ENCODE results near the gene A2M.

The A2M gene

GRCh38 chr12:9134981-9135628, 19.4 kb upstream of the A2M start:
- Histone ChIP-seq H3K4me3 (ENCODE audit: low read depth in 1 of 2, low read length in 2 of 2) (peak overlapping the region in 1 of 2 donors; percentile 25), H3K36me3 (ENCODE audit: insufficient read depth, low read length) (no peaks in the 10 kb centered on the region), H3K9ac (ENCODE audit: low read length) (no peak overlapping the region), H3K9me3 (ENCODE audit: low read length) (no peaks in the 10 kb centered on the region), H3K27ac (ENCODE audit: low read depth, low read length) (no peak overlapping the region), H3K27me3 (ENCODE audit: control insufficient read depth in 1 of 2, insufficient read depth in 2 of 2, low read length in 2 of 2) (no peaks in the 10 kb centered on the region), H3K4me1 (ENCODE audit: insufficient read depth, low read length) (no peaks in the 10 kb centered on the region)

- H3K4me3 ChIP-seq (ENCODE audit: low read depth in 1 of 2, low read length in 2 of 2) = no peak overlapping the region
- no peak overlapping the region for H3K27ac ChIP-seq (ENCODE audit: low read depth, low read length)
- no peaks in the 10 kb centered on the region for H3K27me3 ChIP-seq (ENCODE audit: control insufficient read depth in 1 of 2, insufficient read depth in 2 of 2, low read length in 2 of 2)
- H3K9ac ChIP-seq (ENCODE audit: low read length) = no peak overlapping the region
- no peaks in the 10 kb centered on the region for H3K4me1 ChIP-seq (ENCODE audit: insufficient read depth, low read length)
- H3K36me3 ChIP-seq (ENCODE audit: insufficient read depth, low read length) = no peaks in the 10 kb centered on the region
- no peaks in the 10 kb centered on the region for H3K9me3 ChIP-seq (ENCODE audit: low read length)
Measured at GRCh38 chr12:9133216-9133916, 17.6 kb upstream of the A2M start.

GRCh38 chr12:9132008-9132535, 16.4 kb upstream of the A2M start:
- no peaks in the 10 kb centered on the region for H3K4me1 ChIP-seq (ENCODE audit: insufficient read depth, low read length)
- no peak overlapping the region for H3K9ac ChIP-seq (ENCODE audit: low read length)
- no peaks in the 10 kb centered on the region for H3K9me3 ChIP-seq (ENCODE audit: low read length)
- no peaks in the 10 kb centered on the region for H3K27me3 ChIP-seq (ENCODE audit: control insufficient read depth in 1 of 2, insufficient read depth in 2 of 2, low read length in 2 of 2)
- no peak overlapping the region for H3K27ac ChIP-seq (ENCODE audit: low read depth, low read length)
- H3K36me3 ChIP-seq (ENCODE audit: insufficient read depth, low read length) = no peaks in the 10 kb centered on the region
- H3K4me3 ChIP-seq (ENCODE audit: low read depth in 1 of 2, low read length in 2 of 2) = no peak overlapping the region

GRCh38 chr12:9130244-9130643, 14.5 kb upstream of the A2M start:
- Histone ChIP-seq H3K9ac (ENCODE audit: low read length) (no peak overlapping the region), H3K36me3 (ENCODE audit: insufficient read depth, low read length) (no peaks in the 10 kb centered on the region), H3K4me3 (ENCODE audit: low read depth in 1 of 2, low read length in 2 of 2) (no peak overlapping the region), H3K27me3 (ENCODE audit: control insufficient read depth in 1 of 2, insufficient read depth in 2 of 2, low read length in 2 of 2) (no peaks in the 10 kb centered on the region), H3K4me1 (ENCODE audit: insufficient read depth, low read length) (no peaks in the 10 kb centered on the region), H3K27ac (ENCODE audit: low read depth, low read length) (no peak overlapping the region), H3K9me3 (ENCODE audit: low read length) (no peaks in the 10 kb centered on the region)

- Histone ChIP-seq H3K36me3 (ENCODE audit: insufficient read depth, low read length) (no peaks in the 10 kb centered on the region), H3K27me3 (ENCODE audit: control insufficient read depth in 1 of 2, insufficient read depth in 2 of 2, low read length in 2 of 2) (no peaks in the 10 kb centered on the region), H3K27ac (ENCODE audit: low read depth, low read length) (no peak overlapping the region), H3K4me1 (ENCODE audit: insufficient read depth, low read length) (no peaks in the 10 kb centered on the region), H3K9ac (ENCODE audit: low read length) (no peak overlapping the region), H3K9me3 (ENCODE audit: low read length) (no peaks in the 10 kb centered on the region), H3K4me3 (ENCODE audit: low read depth in 1 of 2, low read length in 2 of 2) (no peak overlapping the region)
Measured at GRCh38 chr12:9127936-9128663, 12.4 kb upstream of the A2M start.

GRCh38 chr12:9127484-9127883, 11.8 kb upstream of the A2M start:
- no peak overlapping the region for H3K27ac ChIP-seq (ENCODE audit: low read depth, low read length)
- no peaks in the 10 kb centered on the region for H3K27me3 ChIP-seq (ENCODE audit: control insufficient read depth in 1 of 2, insufficient read depth in 2 of 2, low read length in 2 of 2)
- no peaks in the 10 kb centered on the region for H3K9me3 ChIP-seq (ENCODE audit: low read length)
- no peak overlapping the region for H3K9ac ChIP-seq (ENCODE audit: low read length)
- no peaks in the 10 kb centered on the region for H3K4me1 ChIP-seq (ENCODE audit: insufficient read depth, low read length)
- no peaks in the 10 kb centered on the region for H3K36me3 ChIP-seq (ENCODE audit: insufficient read depth, low read length)
- H3K4me3 ChIP-seq (ENCODE audit: low read depth in 1 of 2, low read length in 2 of 2) = no peak overlapping the region

- H3K27me3 ChIP-seq (ENCODE audit: control insufficient read depth in 1 of 2, insufficient read depth in 2 of 2, low read length in 2 of 2) = no peaks in the 10 kb centered on the region
- no peak overlapping the region for H3K27ac ChIP-seq (ENCODE audit: low read depth, low read length)
- H3K9ac ChIP-seq (ENCODE audit: low read length) = no peak overlapping the region
- no peaks in the 10 kb centered on the region for H3K4me1 ChIP-seq (ENCODE audit: insufficient read depth, low read length)
- no peaks in the 10 kb centered on the region for H3K9me3 ChIP-seq (ENCODE audit: low read length)
- no peak overlapping the region for H3K4me3 ChIP-seq (ENCODE audit: low read depth in 1 of 2, low read length in 2 of 2)
- H3K36me3 ChIP-seq (ENCODE audit: insufficient read depth, low read length) = no peaks in the 10 kb centered on the region
Measured at GRCh38 chr12:9124383-9125031, 8.8 kb upstream of the A2M start.

GRCh38 chr12:9123781-9124382, 8.2 kb upstream of the A2M start:
- Histone ChIP-seq H3K9me3 (ENCODE audit: low read length) (no peaks in the 10 kb centered on the region), H3K27ac (ENCODE audit: low read depth, low read length) (no peak overlapping the region), H3K4me1 (ENCODE audit: insufficient read depth, low read length) (peaks cover under 1% of the 10 kb centered on the region), H3K4me3 (ENCODE audit: low read depth in 1 of 2, low read length in 2 of 2) (no peak overlapping the region), H3K27me3 (ENCODE audit: control insufficient read depth in 1 of 2, insufficient read depth in 2 of 2, low read length in 2 of 2) (no peaks in the 10 kb centered on the region), H3K9ac (ENCODE audit: low read length) (no peak overlapping the region), H3K36me3 (ENCODE audit: insufficient read depth, low read length) (no peaks in the 10 kb centered on the region)

- Histone ChIP-seq H3K9ac (ENCODE audit: low read length) (no peak overlapping the region), H3K4me3 (ENCODE audit: low read depth in 1 of 2, low read length in 2 of 2) (no peak overlapping the region), H3K9me3 (ENCODE audit: low read length) (no peaks in the 10 kb centered on the region), H3K27ac (ENCODE audit: low read depth, low read length) (no peak overlapping the region), H3K4me1 (ENCODE audit: insufficient read depth, low read length) (peaks cover 8% of the 10 kb centered on the region), H3K36me3 (ENCODE audit: insufficient read depth, low read length) (no peaks in the 10 kb centered on the region), H3K27me3 (ENCODE audit: control insufficient read depth in 1 of 2, insufficient read depth in 2 of 2, low read length in 2 of 2) (no peaks in the 10 kb centered on the region)
Measured at GRCh38 chr12:9122091-9122609, 6.4 kb upstream of the A2M start.

GRCh38 chr12:9120487-9121184, 4.9 kb upstream of the A2M start:
- H3K36me3 ChIP-seq (ENCODE audit: insufficient read depth, low read length) = no peaks in the 10 kb centered on the region
- H3K27ac ChIP-seq (ENCODE audit: low read depth, low read length) = no peak overlapping the region
- no peaks in the 10 kb centered on the region for H3K9me3 ChIP-seq (ENCODE audit: low read length)
- no peaks in the 10 kb centered on the region for H3K27me3 ChIP-seq (ENCODE audit: control insufficient read depth in 1 of 2, insufficient read depth in 2 of 2, low read length in 2 of 2)
- no peak overlapping the region for H3K9ac ChIP-seq (ENCODE audit: low read length)
- H3K4me3 ChIP-seq (ENCODE audit: low read depth in 1 of 2, low read length in 2 of 2) = no peak overlapping the region
- peaks cover 12% of the 10 kb centered on the region for H3K4me1 ChIP-seq (ENCODE audit: insufficient read depth, low read length)
